Gastrocnemius medialis (tissue), 4 donors: Measurements from ENCODE around the gene RIMS3.

Experiments
- POLR2A ChIP-seq, 2 donors: fragments of 450-650 bp; IDR thresholded peaks; one replicate each; pipeline ENCODE4 v1.6.1; 2017; ENCODE audit warnings: antibody characterized with exemption in 2 of 2, mild to moderate bottlenecking in 2 of 2, moderate library complexity in 2 of 2
- TF ChIP-seq, protein P1 (sequence below), 5 experiments: fragments of 450-650 bp in 3 of 5; fragments of 200-600 bp in 2 of 5; sonication (generic) in 2 of 5; IDR thresholded peaks in 4 of 5; conservative IDR thresholded peaks in 1 of 5; 1 replicate in 4 of 5; 2 replicates in 1 of 5; pipeline ENCODE4 v1.5.1; 2016 to 2019; ENCODE audit warnings: antibody characterized with exemption in 5 of 5, mild to moderate bottlenecking in 3 of 5, moderate library complexity in 3 of 5

DNA sequence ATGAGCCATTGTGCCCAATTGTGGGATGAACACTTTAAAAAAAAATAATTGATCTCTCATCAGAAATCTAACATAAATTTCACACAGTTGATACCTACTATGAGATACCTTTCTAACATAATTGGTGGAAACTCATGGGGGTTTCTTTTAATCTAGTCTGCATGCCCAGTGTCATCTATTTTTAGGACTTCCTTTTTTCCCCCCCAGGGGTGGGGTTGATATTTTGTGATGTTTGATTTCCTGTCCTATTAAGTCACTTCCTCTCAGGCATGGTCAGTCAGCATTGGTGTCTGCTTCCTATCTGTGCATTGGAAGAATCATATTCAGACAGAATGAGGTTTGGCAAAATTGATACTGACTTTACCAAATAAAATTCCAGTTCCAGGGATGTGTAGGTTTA is 47.5 kb upstream of the RIMS3 start:
- TF ChIP-seq, protein P1, sequence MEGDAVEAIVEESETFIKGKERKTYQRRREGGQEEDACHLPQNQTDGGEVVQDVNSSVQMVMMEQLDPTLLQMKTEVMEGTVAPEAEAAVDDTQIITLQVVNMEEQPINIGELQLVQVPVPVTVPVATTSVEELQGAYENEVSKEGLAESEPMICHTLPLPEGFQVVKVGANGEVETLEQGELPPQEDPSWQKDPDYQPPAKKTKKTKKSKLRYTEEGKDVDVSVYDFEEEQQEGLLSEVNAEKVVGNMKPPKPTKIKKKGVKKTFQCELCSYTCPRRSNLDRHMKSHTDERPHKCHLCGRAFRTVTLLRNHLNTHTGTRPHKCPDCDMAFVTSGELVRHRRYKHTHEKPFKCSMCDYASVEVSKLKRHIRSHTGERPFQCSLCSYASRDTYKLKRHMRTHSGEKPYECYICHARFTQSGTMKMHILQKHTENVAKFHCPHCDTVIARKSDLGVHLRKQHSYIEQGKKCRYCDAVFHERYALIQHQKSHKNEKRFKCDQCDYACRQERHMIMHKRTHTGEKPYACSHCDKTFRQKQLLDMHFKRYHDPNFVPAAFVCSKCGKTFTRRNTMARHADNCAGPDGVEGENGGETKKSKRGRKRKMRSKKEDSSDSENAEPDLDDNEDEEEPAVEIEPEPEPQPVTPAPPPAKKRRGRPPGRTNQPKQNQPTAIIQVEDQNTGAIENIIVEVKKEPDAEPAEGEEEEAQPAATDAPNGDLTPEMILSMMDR (IDR thresholded peaks at IDR 0.05 in 4 of 5, conservative IDR thresholded peaks at IDR 0.05 in 1 of 5), result no peak
- no peak for TF ChIP-seq POLR2A (IDR thresholded peaks at IDR 0.05)
